H7 (cell line): ENCODE measurements around the gene BPIFB3. TPM values are rescaled to one million over a fixed set of nuclear protein-coding genes. Genes with fewer than 3 reads are reported as not detected.

Experiments
- DNase-seq: peaks from one replicate; pipeline ENCODE4 v3.0.0; 2012
- H3K27me3 ChIP-seq: 2 replicates; pipeline ENCODE4 v1.6.0; 2011; ENCODE audit warnings: mild to moderate bottlenecking, low read length; ENCODE audit not compliant: control insufficient read depth, insufficient read depth
- H3K36me3 ChIP-seq: replicated peaks from 2 replicates; pipeline ENCODE4 v1.5.1; 2011; ENCODE audit warnings: low read length; ENCODE audit not compliant: control insufficient read depth, insufficient read depth
- H3K4me3 ChIP-seq: 2 replicates; pipeline ENCODE4 v1.5.1; 2011; ENCODE audit warnings: low read depth, mild to moderate bottlenecking, control low read depth, low read length, moderate library complexity; ENCODE audit not compliant: insufficient read depth
- total RNA-seq: library from RNA; depleted of rRNA; stranded (reverse); fragments of >200 nt; shearing (Covaris generic); gene quantifications from 2 replicates; pipeline ENCODE4 v1.2.3, GENCODE V29; 2014

The BPIFB3 gene
- total RNA-seq, 1 experiment from 2014 or later, result not detected

DNA sequence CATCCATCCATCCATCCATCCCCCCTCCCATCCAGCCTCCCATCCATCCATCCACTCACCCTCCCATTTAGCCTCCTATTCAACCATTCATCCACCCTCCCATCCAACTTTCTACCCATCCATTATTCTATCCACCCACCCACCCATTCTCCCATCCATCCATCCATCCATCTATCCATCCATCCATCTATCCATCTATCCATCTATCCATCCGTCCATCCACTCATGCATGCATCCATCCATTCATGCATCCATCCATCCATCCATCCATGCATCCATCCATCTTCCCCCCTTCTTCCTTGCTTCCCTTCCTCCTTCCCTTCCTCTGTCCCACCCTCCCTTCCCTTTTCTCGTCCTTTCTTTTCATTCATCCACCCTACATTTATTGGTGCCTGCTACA is 21.0 kb downstream of the BPIFB3 start:
- Histone ChIP-seq H3K27me3 (no peaks in the 10 kb centered on the region), H3K4me3 (no peak overlapping the region), H3K36me3 (no peaks in the 10 kb centered on the region)
- DNase-seq, result no peak

DNA sequence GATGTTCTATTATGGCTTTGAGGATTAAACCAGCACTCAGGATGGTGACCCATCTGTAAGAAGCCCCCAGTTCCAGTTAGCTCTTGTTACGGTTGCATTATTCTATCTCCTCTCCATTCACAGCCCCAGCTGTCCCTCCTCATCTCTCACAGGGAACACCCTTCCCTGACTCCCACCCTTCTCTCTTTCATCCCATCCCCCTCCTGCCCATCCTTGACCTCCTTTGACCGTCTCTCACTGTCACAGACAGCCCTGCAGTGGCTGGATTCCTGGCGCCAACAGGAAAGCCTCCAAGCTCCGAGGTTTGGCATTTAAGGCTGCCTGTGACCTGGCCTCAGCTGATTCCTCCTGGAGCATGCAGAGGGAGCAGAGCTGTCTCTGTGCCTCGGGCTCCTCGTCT is 21.6 kb downstream of the BPIFB3 start:
- no peaks in the 10 kb centered on the region for H3K27me3 ChIP-seq
- no peaks in the 10 kb centered on the region for H3K36me3 ChIP-seq
- no peak for DNase-seq
- H3K4me3 ChIP-seq, result no peak overlapping the region

DNA sequence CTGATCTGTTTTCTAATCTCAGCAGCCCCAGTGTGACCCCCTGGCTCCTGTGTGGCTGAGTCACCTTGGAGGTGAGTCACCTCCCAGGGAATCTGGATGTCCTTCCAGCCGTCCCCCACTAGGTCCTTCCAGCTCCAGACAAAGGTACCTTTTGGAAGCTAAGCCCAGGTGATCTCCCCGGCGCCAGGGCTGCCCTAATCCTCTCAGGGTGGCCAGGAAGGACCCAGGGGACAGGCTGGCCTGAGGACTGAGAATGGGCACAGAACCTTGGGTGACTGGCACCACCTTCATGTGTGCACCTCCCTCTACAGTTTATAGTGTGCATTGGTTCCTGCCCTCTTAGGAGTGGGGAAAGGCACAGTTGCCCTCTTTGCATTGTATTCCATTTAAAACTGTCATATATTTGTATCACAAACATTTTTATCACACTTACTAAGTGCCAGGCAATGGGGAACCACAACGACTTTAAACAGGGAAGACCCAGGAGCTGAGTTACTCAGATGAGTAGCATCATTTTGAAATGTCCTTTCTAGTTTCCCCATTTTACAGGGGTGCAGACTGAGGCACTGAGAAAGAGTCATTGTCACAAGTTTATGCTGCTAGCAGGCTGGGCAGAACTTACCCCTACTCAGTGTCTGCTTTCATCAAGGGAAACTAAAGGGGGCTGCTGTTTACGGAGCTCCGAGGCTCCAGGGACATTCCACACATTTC is 23.1 kb downstream of the BPIFB3 start:
- Histone ChIP-seq H3K27me3 (no peaks in the 10 kb centered on the region; the same call in 1 of the 2 replicates), H3K4me3 (no peak overlapping the region), H3K36me3 (no peaks in the 10 kb centered on the region)
- no peak for DNase-seq

DNA sequence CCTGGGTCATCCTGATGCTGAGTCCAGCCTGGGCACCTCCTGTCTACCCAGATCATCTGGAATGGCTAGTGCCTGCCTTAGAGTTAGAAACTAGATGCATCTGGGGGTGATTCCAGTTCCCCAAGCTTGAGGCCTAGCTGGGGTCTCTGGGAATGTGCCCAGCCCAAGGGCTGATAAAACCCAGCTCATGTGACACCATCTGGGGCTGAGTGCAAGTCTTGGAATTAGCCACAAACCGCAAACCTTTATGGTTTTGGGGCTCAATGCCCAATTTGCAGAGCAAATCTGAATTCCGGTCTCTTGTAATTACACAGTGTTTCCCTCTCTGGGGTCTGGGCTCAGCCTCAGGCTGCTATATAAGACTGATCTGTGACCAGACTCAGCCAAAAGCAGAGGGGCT is 25.6 kb downstream of the BPIFB3 start, which contains the start of gene BPIFB4:
TSS of gene BPIFB4 (plus strand) at position 385 of the 400 bp plus-strand sequence. CDS start 1,884 bp downstream, outside the sequence.
- no peak within 1 kb of the TSS for H3K4me3 ChIP-seq
- H3K36me3 ChIP-seq, result no peaks in the 10 kb centered on the region
- DNase-seq, result no peak
- H3K27me3 ChIP-seq, result no peaks in the 10 kb centered on the region; the same call in 1 of the 2 replicates

DNA sequence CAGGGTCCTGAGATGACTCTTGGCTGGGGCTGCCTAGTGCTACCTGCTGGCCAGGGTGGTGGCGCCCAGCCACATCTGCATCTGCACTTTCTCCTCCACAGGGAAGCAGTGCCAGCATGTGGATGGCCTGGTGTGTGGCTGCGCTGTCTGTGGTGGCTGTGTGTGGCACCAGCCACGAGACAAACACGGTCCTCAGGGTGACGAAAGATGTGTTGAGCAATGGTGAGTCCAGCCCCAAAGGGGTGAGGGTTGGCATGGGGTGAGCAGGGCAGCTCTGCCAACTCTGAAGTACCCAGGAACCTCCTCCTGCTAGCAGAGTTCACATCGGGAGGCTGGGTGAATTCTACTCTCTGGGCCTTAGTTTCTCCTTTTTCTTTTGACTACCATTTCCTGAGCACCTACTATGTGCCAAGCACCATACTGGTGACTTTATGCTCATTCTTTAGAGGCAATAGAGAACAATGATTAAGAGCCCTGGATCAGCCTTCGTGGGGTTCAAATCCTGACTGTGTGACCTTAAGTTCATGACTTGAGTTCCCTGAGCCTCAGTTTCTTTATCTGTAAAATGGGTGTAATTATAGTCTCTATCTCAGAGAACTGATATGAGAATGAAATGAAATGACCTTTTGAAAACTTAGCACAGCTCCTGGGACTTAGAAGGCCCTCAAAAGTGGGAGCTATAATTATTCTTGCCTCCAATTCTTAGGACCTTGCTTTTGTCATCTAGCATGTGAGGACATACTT is 27.9 kb downstream of the BPIFB3 start:
- no peak overlapping the region for H3K4me3 ChIP-seq
- no peak for DNase-seq
- no peaks in the 10 kb centered on the region for H3K36me3 ChIP-seq
- H3K27me3 ChIP-seq, result no peaks in the 10 kb centered on the region; the same call in 1 of the 2 replicates

DNA sequence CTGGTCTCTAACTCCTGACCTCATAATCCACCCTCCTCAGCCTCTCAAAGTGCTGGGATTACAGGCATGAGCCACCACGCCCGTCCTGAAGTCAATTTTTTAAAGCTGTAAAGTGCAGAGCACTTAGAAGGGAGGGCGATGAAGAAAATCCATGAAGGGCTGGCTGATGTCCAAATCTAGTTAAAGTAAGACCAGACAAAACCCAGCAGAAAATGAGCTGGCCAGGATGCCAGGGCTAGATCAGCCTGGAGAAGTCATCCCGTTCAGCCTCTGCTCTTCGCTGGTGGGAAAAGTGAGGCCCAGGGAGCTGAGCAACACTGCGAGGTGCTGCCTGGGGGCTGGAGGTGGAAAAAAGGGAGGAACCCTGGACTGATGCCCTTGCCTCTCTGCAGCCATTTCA is 28.8 kb downstream of the BPIFB3 start:
- Histone ChIP-seq H3K4me3 (no peak overlapping the region), H3K27me3 (no peaks in the 10 kb centered on the region; the same call in 1 of the 2 replicates), H3K36me3 (no peaks in the 10 kb centered on the region)
- no peak for DNase-seq

DNA sequence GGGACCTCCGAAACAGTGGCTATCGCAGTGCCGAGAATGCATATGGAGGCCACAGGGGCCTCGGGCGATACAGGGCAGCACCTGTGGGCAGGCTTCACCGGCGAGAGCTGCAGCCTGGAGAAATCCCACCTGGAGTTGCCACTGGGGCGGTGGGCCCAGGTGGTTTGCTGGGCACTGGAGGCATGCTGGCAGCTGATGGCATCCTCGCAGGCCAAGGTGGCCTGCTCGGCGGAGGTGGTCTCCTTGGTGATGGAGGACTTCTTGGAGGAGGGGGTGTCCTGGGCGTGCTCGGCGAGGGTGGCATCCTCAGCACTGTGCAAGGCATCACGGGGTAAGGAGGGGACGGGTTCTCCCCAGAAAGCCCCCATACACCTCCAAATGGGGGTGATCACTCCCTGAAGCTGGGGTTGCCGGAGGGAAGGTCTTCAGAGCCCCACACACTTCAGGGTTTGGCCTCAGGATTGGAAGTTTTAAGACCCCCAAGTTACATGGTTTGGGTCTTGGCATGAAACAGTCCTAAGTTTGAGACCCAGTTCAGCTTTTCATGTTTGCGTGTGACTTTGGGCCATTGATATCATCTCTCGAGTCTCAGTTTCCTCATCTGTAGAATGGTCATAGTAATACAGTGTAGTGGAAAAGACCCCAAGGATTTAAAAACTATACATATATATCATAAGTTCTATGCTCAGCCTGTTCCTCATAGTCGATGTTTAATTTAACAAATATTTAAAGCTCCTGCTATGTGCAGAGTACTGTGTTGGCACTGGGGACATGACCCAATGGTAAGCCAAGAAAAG is 30.0 kb downstream of the BPIFB3 start:
- Histone ChIP-seq H3K36me3 (no peaks in the 10 kb centered on the region), H3K27me3 (no peaks in the 10 kb centered on the region; the same call in 1 of the 2 replicates), H3K4me3 (no peak overlapping the region)
- DNase-seq, result no peak

DNA sequence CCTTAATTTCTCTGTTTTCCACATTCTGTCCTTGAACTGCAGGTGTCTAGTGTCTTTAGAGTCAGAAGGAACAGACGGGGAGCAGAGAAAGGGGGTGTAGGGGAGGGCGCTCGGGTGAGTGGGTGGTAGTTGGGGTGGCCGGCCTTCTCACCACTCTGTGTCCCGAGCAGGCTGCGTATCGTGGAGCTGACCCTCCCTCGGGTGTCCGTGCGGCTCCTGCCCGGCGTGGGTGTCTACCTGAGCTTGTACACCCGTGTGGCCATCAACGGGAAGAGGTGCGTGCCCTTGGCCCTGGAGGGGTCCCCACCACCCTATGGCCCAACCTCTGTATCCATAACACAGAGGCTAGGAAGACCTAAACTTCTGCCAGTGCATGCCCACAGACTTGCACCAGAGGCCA is 31.0 kb downstream of the BPIFB3 start:
- no peak overlapping the region for H3K4me3 ChIP-seq
- no peaks in the 10 kb centered on the region for H3K36me3 ChIP-seq
- DNase-seq, result no peak
- no peaks in the 10 kb centered on the region; the same call in 1 of the 2 replicates for H3K27me3 ChIP-seq

DNA sequence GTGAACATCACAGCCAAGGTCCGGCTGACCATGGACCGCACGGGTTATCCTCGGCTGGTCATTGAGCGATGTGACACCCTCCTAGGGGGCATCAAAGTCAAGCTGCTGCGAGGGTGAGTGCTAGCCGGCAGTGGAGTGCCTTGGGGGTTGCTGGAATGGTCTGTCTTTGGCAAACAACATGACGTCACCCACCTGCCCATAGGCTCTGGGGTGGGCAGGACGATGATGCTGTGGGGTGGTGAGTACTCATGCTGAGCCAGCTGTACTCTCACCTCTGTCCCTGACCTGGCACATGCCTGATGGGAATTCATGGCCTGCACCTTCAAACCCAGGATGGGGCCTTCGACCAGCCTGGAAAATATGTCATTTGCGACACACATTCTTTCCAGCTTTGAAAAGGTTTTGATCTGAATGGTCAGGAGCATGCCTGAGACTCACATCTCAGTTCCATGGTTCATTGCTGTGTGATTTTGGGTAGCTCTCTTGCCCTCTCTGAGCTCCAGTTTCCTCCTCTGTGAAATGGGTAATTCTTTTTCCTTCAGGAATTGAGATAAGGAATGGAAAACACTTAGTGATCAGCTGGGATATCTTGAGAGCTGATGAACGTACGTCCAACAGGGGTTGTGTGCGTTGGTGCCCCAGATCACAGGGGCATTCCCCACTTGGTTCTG is 32.5 kb downstream of the BPIFB3 start:
- no peaks in the 10 kb centered on the region; the same call in 1 of the 2 replicates for H3K27me3 ChIP-seq
- H3K36me3 ChIP-seq, result no peaks in the 10 kb centered on the region
- no peak for DNase-seq
- no peak overlapping the region for H3K4me3 ChIP-seq

DNA sequence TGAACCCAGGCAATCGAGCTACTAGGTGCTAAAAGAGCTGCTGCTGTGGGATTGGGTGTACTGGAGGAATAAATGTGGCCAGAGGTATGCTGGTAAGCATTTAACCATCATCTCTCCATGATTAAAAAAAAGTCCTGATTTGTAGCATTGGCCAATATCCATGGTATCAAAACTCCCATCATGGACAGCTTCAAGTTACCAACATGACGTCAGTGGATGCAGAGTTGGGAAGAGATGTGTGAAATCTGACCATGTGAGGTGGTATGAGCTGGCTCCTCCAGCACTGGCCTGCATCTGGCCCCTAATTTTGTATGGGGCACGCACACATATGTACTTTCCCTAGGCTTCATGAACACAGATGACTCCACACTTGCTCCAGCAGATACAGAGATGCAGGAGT is 37.4 kb downstream of the BPIFB3 start:
- Histone ChIP-seq H3K27me3 (no peaks in the 10 kb centered on the region), H3K36me3 (no peaks in the 10 kb centered on the region), H3K4me3 (no peak overlapping the region)
- DNase-seq, result no peak

DNA sequence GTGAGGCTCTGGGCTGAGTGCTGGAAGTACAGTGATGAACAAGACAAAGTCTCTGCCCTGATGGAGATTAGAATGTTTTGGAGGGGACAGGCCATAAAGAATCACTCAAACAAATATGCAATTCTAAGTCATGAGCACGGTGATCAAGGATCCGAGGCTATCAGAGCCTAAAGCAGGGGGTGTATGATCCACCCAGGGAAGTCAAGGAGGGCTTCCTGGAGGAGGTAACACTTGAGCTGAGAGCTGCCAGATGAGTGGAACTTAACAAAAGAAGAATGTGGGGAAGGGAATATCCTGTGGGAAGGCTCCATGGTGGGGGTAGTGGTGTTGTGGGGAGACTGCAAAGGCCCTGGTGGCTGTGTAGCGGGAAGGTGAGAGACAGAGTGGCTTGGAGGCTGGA is 38.0 kb downstream of the BPIFB3 start:
- no peak for DNase-seq
- Histone ChIP-seq H3K4me3 (no peak overlapping the region), H3K27me3 (no peaks in the 10 kb centered on the region), H3K36me3 (no peaks in the 10 kb centered on the region)

DNA sequence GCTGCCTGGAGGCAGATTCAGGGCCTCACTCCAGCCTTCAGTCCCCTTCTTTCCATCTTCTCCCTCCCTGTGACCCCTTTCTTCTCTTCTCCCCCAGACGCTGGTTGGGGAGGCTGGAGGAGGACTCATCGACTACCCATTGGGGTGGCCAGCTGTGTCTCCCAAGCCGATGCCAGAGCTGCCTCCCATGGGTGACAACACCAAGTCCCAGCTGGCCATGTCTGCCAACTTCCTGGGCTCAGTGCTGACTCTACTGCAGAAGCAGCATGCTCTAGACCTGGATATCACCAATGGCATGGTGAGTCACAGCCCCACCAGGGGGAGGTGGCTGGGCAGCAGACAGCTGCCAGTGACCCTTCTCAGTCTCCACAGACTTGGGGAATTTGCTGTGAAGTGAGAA is 38.7 kb downstream of the BPIFB3 start:
- H3K27me3 ChIP-seq, result no peaks in the 10 kb centered on the region
- no peak for DNase-seq
- H3K4me3 ChIP-seq, result no peak overlapping the region
- no peaks in the 10 kb centered on the region for H3K36me3 ChIP-seq

DNA sequence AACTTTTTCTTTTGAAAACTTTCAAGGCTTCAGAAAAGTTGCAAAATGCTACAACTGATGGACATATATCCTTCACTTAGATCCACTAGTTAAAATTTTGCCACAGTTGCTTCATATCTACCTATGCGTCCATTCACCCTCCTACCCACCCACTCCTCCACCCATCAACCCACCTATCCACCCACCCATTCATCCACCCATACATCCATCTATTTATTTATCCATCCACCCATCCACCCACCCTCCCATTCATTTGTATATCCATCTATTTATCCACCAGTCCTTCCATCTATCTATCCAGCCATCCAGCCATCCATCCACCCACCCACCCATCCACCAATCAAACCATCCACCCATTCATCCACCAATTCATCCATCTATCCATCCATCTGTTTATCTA is 39.4 kb downstream of the BPIFB3 start:
- Histone ChIP-seq H3K4me3 (no peak overlapping the region), H3K36me3 (no peaks in the 10 kb centered on the region), H3K27me3 (no peaks in the 10 kb centered on the region)
- no peak for DNase-seq

DNA sequence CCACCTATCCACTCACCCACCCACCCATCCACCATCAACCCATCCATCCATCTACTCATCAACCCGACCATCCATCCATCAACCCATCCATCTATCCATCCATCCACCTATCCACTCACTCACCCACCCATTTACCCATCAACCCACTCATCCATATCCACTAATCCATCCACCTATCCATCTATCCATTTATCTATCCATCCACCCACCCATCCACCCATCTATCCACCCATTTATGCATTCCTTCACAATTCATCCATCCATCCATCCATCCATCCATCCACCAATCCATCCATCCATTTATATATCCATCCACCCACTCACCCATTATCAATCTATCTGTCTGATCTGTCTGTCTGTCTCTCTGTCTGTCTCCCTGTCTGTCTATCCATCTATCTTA is 39.9 kb downstream of the BPIFB3 start:
- Histone ChIP-seq H3K27me3 (no peaks in the 10 kb centered on the region), H3K36me3 (no peaks in the 10 kb centered on the region), H3K4me3 (no peak overlapping the region)
- no peak for DNase-seq
